NAMALWA (cell line): ENCODE data around the gene WNK2.

Experiments
- DNase-seq: peaks from one replicate; pipeline ENCODE4 v3.0.0-alpha.2; 2015; ENCODE audit warnings: low spot score

The WNK2 gene

DNA sequence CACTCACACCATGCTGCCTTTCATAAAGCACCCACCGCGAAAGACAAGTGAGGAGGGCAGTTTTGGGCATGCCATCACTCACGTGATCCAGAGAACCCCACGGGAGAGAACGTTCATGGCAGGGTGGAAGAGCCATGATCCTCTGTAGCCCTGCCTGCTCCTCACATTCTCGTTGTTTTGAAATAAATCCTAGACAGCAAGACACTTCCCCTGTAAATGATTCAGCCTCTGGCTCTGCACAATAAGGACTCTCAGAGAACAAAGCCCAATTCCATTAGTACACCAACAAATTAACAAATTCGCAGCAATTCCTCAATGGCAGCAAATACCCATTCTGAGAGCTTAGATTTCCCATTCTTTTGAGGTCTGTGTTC lies 71.5 kb downstream of the WNK2 start:
- no peak for DNase-seq

GRCh38 chr9:93255994-93256877 lies 72.3 kb downstream of the WNK2 start:
- no peak for DNase-seq

DNA sequence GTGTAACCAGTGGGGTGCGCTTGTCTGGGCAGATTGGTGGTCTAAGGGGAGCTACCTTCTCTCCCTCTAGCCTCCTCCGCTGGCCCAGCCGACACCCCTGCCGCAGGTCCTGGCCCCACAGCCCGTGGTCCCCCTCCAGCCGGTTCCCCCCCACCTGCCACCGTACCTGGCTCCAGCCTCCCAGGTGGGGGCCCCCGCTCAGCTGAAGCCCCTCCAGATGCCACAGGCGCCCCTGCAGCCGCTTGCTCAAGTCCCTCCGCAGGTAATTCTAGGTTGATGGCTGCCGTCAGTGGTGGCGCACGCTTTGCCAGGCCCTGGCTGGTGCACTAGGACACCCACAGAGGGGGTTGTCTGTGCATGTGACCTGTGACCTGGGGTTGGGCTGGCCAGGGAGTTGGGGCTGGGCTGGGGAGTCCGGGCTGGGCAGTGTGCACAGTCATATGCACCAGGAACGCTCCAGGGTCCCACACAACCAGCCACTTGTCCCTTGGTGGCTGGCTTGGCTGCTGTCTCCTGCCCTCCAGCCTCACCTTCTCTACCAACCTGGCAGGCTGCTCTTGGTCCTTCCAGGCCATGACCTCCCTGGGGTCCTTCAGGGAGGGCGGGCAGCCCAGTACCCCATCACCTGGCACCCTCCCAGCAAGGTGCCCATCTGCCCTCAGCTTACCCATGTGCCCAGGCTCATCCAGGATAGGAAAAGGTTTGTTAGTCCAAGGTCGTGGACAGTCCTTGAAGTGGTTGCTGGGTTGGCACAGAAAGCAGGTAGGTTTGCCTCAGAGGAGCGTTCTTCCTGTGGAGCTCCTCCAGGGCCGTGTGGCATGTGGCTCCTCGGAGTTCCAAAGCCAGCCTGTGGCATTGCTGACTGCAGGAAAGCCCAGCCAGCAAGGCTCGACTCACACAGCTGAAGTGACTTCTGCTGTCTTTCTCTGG lies 73.2 kb downstream of the WNK2 start:
- DNase-seq, result no peak

- DNase-seq, result no peak
Measured at GRCh38 chr9:93257808-93258331, 73.9 kb downstream of the WNK2 start.

DNA sequence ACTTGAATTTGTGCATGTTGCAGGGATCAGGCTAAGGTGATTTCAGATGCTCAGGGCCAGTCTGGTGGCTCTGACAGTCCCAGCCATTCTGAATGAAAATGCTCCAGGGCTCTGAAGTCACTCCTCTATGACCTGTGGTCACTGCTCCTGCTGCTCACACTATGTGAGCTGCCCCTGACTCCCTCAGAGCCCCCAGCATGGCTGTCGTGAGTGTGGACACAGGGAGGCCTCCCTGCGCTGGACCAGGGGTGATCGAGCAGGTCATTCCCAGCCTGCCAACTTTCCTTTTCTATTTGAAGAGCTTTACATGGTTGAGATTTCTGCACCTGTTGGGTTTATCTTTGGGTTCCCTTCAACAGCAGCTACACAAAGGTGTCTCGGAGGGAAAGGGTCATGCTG lies 74.5 kb downstream of the WNK2 start:
- no peak for DNase-seq

DNA sequence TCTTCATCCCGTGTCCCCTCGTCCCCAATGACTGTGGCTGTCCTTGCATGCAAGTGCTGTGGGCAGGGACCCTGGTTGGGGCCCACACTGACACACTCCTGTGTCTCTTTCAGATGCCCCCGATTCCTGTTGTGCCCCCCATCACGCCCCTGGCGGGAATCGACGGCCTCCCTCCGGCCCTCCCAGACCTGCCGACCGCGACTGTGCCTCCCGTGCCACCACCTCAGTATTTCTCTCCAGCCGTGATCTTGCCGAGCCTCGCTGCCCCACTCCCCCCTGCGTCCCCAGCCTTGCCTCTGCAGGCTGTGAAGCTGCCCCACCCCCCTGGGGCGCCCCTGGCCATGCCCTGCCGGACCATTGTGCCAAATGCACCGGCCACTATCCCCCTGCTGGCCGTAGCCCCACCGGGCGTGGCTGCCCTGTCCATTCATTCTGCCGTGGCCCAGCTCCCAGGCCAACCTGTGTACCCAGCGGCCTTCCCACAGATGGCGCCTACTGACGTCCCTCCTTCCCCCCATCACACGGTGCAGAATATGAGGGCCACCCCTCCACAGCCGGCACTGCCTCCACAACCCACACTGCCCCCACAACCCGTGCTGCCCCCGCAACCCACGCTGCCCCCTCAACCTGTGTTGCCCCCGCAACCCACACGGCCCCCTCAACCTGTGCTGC lies 75.0 kb downstream of the WNK2 start:
- DNase-seq, result no peak

DNA sequence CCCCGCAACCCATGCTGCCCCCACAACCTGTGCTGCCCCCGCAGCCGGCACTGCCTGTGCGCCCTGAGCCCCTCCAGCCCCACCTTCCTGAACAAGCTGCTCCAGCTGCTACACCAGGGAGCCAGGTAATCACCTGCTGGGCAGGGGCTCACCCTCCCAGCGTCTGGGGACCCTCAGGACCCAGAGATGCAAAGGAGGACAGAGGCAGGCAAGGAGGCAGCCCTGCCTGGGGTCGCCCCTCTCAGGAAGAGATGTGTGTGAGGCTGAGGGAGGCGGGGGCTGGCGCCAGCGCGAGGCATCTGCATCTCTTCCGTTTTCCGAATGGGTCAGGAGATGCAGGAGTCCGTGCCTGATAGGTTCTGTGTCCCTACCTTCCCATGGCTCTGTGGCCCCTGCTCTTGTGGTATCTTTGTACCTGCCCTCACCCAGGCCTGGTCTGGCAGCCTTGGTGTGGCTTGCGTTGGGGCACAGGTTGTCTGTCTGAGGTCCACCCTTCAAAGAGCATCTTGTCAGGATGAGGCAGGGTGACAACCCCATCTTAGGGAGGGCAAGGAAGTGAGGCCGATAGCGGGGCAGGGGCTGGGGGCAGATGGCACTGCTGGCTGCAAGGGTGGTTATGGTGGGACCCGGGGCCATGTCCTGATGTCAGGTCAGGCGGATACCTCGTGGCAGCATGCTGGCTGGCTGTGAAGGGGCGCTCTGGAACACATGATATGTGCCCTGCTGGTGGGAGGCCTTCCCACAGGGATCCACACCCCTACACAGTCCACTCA lies 75.7 kb downstream of the WNK2 start:
- no peak for DNase-seq

GRCh38 chr9:93260263-93261066 lies 76.5 kb downstream of the WNK2 start:
- no peak for DNase-seq

GRCh38 chr9:93261281-93261680 lies 77.3 kb downstream of the WNK2 start:
- DNase-seq, result no peak

DNA sequence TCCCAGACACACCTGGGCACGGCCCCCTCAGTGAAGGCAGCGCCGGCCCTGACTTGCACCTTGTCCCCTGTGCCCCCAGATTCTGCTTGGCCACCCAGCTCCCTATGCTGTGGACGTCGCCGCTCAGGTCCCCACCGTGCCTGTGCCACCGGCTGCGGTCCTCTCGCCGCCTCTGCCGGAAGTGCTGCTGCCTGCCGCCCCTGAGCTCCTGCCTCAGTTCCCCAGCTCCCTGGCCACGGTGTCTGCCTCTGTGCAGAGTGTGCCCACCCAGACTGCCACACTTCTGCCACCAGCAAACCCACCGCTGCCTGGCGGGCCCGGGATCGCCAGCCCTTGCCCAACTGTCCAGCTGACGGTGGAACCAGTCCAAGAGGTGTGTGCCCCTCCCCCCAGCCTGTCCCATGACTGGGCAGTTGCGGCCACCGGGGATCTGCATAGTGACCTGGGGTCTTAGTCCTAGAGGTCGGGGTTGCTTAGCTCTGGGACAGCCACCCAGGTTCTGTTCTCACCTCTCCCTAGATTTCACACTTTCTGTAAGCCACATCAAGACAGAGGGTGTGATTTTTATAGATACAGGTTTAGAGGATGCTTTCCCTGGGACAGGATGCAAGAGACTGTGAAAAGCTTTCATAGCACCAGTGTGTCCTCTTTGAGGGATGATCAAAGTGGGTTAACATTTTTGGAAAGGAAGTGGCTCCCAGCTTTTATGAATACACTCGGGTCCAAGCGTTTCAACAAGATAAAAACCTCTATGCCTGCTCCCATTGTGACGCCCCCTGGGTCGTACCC lies 78.0 kb downstream of the WNK2 start:
- DNase-seq, result no peak

GRCh38 chr9:93262537-93263310 lies 78.8 kb downstream of the WNK2 start:
- DNase-seq, result no peak

DNA sequence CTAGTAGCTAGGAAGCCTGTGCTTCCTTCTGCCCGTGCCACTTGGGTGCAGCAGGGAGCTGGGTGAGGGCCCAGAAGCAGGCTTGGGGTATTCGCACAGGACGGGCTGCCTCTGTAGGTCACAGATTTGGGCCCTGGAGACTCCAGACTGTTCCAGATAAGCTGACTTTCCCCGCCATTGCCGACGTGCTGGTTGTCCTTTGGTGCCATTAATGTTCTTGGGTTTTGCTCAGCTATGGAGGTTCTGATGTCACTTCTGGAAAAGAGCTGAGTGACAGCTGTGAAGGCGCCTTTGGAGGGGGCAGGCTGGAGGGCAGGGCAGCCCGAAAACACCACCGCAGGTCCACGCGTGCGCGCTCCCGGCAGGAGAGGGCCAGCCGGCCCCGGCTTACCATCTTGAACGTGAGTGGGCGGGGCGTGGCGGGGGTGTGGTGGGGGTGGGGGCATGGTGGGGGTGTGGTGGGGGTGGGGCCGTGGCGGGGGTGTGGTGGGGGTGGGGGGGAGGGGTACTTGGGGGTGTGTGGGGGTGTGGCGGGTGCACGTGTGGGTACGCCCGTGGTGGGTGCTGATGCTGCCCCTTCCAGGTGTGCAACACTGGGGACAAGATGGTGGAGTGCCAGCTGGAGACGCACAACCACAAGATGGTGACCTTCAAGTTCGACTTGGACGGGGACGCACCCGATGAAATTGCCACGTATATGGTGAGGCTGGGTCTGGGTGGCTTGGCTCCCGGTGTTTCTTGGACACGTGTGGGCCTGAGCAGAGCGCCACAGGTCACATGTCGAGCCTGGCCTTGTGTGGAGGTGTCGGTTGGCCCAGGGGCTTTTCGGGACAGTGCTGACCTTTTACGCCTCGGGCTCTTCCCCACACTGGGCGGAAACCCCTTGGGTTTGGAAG lies 79.6 kb downstream of the WNK2 start:
- DNase-seq, result no peak

DNA sequence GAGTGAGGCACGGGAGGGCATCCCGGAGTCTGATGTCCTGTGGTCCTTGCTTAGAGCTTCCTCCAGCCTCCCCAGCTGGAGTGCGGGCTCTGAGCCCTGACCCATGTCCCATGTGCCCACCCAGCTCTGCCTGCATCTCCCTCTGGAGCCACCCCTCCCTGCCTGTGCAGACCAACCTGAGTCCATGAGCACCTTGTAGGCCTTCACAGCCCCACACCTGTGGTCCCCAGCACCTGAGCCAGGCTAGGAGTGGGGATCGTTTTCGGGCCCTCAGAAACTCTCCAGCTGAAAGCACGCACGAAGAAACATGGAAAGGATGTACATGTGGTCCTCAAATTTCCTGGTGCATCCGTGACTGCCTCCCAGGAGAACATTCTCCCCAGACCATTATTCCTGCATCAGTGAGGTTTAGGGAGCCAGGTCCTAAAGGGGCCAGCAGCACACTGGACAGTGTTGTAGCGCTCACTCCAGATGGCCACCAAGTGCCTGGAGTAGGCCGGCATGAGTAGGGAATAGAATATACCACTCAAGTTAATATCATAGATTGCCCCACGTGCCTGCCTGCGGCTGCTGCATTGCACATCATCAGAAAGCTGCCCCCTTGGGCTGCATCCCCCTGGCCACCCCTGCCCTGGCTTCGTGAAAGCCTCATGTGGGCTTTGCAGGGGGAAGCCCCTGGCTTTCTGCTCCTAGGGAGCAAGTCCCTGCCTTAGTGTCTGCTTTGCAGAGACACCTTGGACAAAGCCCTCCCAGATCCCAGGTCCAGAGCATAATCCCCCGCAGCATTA lies 80.6 kb downstream of the WNK2 start:
- DNase-seq, result no peak

- peak; percentile 62 for DNase-seq
Measured at GRCh38 chr9:93265301-93265971, 81.5 kb downstream of the WNK2 start.

DNA sequence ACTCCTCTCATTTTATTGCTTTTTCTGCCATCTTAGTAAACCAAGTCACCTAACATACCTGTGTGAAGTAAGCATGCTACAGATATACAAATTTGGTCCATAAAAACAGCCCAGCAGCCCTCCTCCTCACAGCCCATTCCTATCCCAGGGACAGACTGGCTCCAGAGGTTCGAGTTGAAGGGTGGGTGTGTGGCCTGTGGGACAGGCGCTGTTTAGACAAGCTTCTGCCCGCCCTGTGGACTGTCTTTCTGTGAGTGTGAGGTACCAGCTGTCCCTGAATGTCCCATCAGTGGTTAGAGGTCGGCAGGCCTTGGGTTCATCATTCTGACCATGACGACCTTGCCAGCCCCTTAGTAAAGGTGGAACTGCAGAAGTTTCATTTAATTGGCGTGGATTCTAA lies 82.0 kb downstream of the WNK2 start:
- no peak for DNase-seq

DNA sequence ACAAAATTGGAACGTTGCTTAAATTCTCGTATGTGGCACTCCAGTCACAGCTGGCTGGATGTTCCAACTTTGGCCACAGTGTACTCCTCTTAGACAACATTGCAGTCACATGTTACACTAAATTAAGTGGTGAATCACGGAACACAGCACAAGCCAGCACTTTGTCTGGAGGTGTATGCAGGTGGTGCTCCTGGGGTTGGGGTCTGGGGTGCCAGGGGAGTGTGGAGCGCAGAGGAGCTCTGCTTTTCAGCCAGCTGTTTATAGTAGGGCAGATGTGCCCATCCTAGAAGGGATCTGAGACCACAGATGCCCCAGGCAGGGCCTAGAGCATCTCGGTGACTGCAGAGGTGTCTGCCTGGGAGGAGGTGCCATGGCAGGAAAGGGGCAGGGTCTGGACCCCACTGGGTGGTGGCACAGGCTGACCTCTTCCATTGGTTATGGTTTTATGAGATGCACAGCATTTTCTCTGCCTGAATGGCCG lies 82.6 kb downstream of the WNK2 start:
- peak; percentile 73 for DNase-seq
